AG10803 (cell line): Measurements from ENCODE around the gene AURKB.

Experiments used
- DNase-seq: peaks from one replicate; pipeline ENCODE4 v3.0.0; 2010; ENCODE audit warnings: low read depth
- H3K4me3 ChIP-seq: 2 replicates; pipeline ENCODE4 v1.5.1; 2011; ENCODE audit warnings: mild to moderate bottlenecking, low read length, control low read depth
- CTCF ChIP-seq: conservative IDR thresholded peaks from 2 replicates; pipeline ENCODE4 v1.5.1; 2011; ENCODE audit warnings: mild to moderate bottlenecking, low read length, control low read depth, inconsistent platforms

Gene AURKB

GRCh38 chr17:8159032-8159400 is 51.4 kb downstream of the AURKB start:
- DNase-seq, result no peak
- H3K4me3 ChIP-seq, result no peak overlapping the region
- no peak for TF ChIP-seq CTCF

- peak; percentile 82 for TF ChIP-seq CTCF
- peak; percentile 88 for DNase-seq
- no peak overlapping the region for H3K4me3 ChIP-seq
Observed at GRCh38 chr17:8158267-8159031, 51.9 kb downstream of the AURKB start.

GRCh38 chr17:8156246-8156992 is 54.0 kb downstream of the AURKB start:
- peak; percentile 18 for TF ChIP-seq CTCF
- DNase-seq, result peak; percentile 100
- peak overlapping the region; percentile 84 for H3K4me3 ChIP-seq

GRCh38 chr17:8155996-8156245 is 54.5 kb downstream of the AURKB start:
- TF ChIP-seq CTCF, result no peak
- H3K4me3 ChIP-seq, result peak overlapping the region; percentile 84
- DNase-seq, result no peak

- TF ChIP-seq CTCF, result no peak
- DNase-seq, result no peak
- peak overlapping the region; percentile 84 for H3K4me3 ChIP-seq
Observed at GRCh38 chr17:8155231-8155995, 55.0 kb downstream of the AURKB start.
